GM18519 (cell line): Measurements from ENCODE around the gene ABI1.
"Not testable (repeated sequence)": the region's sequence is repeated elsewhere in the genome, so short reads cannot be mapped to it uniquely, and the experiment has no call there.

Source experiments
- ATAC-seq: cut with Tn5 transposase; IDR thresholded peaks from one replicate; pipeline ENCODE4 v1.9.1; 2021; ENCODE audit warnings: mild to moderate bottlenecking, moderate library complexity; ENCODE audit not compliant: unreplicated experiment, low FRiP score

ABI1 gene

DNA sequence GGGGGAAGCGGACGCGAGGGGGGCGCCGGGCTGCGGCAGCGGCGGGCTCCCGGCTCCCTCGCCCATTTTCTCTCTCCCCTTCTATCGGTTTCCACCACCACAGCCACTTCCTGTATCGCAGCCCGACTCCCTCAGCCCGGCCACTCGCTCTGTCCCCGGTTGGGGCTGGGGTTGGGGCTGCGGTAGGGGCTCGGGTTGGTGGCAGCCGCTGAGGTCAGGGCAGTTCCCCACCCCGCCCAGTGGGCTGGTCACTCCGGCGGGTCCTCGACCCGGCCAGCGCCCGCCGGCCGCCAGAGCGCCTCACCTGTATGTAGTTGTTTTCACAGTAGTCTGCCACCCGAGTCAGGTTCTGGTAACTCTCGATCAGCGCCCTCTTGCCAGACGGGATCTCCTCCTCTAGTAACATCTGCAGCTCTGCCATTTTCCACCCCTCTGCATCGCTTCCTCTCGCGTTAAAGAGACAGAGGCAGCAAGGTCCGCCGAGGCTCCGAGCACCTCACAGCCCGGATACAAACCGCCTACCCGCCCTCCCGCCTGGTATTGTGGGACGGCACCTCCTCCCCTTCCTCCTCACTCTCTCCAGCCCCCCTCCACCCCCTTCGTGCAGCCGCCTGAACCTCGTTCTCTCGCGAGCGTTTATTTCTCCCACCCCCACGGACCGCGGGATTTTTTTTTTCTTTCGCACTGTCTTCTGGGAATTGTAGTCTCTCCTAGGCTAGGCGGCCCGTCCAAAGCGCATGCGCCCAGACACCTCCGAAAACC lies at the start of gene ABI1:
TSS of gene ABI1 (minus strand) at position 516 of the 762 bp plus-strand sequence. CDS start at position 421, 95 bp downstream.
- peak; percentile 40 for ATAC-seq

DNA sequence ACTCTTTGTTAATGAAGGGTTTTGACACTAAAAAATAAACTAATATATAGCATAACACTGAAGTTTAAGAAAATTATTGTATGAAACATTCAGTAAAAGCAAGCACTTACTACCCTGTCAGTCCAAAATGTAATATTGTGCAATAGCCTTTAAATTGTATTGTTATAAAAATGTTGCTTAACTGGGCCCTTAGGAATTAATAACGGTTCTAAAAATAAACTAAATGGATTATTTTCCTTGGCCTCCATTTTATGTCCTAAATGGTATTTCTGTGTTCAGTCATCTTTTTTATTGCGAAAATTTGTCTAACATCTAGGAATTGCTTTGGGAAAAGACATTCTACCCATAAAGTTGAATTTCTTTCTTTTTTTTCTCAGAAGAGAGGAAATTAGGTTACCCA lies 49.0 kb upstream of the ABI1 start:
- no peak for ATAC-seq

DNA sequence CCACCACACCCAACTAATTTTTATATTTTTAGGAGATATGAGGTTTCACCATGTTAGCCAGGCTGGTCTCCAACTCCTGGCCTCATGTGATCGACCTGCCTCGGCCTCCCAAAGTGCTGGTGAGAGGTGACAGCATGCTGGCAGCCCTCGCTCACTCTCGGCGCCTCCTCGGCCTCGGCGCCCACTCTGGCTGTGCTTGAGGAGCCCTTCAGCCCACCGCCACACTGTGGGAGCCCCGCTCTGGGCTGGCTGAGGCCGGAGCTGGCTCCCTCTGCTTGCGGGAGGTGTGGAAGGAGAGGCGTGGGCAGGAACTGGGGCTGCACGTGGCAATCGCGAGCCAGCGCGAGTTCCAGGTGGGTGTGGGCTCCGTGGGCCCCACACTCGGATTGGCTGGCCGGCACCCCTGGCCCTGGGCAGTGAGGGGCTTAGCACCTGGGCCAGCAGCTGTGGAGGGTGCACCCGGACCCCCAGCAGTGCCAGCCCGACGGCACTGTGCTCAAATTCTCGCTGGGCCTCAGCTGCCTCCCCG lies 44.6 kb upstream of the ABI1 start:
- ATAC-seq, result not testable (repeated sequence)

DNA sequence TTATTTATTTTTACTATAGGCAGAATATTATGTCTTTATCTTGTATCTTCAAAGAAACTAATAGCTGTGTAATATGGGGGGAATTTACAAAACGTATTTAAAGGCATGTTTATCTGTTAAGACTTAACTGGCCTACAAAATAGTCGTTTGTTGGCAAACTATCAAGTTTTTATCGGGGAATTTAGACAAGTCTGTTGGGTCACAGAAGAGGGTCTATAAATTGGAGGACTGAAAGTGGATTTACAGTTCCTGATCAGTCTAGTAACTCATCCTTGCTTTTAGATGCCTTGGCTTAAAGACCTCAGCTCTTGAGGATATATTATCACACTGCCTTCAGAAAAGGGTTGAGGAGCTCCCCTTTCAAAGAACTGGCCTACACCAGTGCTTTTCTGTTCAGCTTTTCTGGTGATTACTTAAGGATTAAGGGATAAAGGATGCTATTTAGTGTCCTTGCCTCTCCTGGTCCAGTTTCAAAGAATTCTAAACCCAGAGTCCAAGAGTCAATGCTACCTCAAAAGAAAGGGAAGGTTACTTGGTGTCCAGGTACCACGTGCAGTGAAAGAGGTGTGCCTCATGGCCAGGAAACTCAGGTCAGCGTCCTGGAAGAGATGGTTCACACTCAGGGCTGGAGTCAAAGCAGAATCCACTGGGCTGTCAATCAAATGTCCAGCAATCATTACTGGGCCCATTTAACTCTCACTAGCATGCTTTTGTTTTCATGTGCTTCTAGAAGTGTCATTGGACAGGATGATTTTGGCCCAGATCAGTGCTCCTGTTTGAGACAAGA lies 42.9 kb upstream of the ABI1 start:
- no peak for ATAC-seq

DNA sequence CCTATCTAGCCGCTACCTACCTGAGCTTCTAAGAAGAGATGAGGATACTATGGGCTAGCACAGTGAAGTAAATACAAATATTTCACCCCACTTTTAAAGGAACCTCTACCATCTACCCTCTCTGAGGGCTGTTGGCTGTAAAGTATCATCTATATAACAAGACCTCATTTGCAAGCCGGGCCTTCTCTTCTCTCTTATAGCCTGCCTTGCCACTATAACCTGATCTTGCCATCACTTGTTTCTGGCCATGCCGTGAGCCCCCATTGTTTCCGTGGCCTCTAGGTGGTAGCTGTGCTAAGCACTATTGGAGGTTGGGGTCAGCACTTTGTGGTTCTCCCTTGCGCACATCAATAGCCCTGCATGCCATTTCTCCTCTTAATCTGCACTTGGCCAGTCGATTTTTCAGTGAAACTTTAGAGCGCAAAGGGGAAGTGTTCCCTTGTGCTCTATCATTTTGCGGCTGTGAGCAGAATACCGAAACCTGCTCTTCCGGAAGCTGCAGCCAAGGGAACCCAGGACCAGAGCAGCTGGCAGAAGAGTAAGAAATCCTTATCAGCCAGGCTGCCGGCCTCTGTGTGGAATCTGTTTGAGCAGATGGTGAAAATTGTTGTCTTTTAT lies 31.7 kb upstream of the ABI1 start:
- not testable (repeated sequence) for ATAC-seq

DNA sequence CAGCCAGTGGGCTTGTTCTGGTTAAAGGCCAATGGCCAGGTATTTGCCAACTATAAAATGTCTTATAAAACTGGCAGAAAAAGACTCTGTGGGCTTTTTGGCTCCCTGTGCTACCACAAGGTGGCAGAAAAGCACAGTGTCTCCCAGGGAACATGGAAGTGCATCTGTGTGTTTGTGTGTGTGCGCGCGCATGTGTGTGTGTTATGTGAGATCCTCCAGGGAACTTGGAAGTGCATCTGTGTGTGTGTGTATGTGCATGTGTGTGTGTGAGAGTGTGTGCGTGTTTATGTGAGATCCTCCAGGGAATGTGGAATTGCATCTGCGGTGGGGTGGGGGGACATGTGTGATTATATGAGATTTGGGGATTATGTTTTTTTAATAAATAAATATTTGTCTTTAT lies 30.2 kb upstream of the ABI1 start:
- no peak for ATAC-seq

DNA sequence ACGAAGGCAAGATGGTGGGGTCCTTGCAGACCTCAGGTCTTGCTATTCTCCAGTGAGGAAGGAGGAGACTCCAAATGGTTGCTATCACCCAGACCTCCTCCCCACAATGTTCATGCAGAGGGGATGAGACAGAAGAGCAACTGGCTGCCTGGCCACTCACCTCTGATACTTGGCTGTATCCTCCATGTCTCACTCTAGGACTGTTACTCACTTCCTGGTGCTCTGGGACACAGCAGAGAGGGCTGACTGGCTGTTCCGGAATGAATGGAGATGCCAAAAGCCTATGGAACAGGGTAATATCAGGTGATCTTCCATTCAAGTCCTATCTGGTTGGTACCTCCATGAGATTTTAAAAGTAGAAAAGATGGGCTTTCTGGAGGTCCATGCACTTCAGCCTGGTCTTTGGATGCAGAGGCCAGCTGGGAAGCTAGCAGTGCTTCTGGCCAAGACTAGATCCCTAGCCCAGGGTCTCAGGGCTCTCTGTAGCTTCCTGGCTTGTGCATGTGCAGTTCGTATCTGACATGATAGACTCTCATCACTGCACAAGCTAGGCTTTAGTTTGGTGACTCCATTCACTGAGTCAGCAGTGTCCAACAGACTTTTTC lies 27.0 kb upstream of the ABI1 start:
- ATAC-seq, result no peak

DNA sequence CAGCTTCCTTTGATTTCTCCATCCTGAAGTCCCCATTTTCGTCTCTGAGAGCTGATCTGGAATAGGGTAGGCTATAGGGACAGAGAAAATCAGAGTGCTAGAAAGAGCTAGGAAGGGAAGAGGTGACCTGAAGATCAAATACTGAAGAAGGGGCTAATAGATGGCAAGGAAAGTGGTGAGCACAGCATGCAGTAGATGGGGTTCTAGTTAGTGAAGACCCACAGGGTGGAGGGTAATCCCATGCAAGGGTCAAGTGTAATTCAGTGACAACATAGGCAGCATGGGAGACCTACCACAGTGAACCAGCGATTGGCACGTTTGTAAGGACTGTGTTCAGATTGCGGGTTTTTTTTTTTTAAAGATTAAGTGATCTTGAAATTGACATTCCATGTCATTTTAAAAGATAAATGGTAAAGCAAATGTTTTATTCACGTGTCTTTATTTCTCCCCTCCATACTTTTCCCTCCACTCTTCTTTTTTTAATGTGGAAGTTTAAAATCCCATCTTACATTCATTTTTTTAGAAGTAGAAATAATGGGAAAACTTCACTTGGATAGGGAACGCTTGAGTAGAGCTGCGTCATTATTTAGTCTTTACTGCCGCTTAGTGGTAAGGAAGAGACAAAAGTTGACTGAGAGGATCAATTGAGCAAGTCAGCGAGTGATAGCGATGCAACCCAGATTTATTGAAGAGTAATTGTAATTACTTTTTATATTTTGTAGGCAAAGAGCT lies 21.0 kb upstream of the ABI1 start:
- ATAC-seq, result peak; percentile 72

DNA sequence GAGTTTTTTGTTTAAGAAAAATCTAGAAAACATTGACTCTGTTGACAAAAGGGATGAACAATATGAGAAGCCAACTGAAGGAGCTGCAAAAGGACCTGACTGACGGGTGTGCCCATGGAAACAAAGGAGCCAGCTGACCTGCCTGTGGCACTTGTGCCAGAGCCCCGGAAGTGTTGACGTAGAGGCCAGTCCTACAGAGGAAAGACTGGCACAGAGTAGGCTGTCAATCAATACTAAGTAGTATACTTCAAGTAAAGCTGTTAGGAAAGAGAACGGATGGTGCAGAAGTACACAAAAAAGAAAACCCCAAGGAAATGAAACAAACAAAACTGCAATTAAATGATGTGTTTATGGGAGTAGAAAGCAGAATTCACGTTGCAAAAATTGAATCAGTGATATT lies 19.0 kb upstream of the ABI1 start:
- ATAC-seq, result no peak

DNA sequence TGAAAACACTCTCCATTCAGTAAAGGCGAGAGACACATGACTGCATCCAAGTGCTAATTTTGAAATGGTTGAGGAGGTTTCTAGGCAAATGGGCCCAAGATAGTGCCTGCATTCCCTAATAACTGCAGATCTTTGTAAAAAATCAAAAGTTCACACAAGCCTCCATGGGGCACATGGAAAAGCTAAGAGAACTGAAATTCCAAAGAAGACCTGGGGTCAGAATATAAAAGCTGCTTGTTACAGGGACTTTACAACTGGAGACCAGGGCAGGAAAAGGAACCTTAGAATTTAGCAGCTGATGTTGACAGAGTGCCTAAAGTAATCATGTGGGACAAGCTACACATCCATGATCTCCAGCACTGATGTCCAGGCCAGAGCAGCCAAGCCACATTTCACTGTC lies 10.0 kb upstream of the ABI1 start:
- no peak for ATAC-seq

DNA sequence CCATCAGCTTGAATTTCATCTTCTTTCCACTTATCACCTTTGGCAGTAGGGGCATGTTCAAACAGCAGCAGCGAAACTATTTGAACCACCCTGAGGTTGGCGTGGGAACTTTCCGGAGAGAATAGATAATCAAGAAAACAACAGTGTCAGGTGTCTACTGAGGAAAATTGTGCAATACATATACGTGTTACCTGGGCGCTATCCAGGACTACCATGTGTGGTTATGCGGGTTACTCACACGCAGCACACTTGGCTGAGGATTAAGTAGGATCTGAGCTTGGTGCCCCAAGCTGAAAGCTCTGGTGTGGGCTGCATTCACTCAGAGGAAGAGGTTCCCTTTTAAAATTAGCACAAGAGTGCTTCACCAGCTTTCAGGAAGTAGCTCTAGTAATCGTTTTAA lies 8.8 kb upstream of the ABI1 start:
- no peak for ATAC-seq

DNA sequence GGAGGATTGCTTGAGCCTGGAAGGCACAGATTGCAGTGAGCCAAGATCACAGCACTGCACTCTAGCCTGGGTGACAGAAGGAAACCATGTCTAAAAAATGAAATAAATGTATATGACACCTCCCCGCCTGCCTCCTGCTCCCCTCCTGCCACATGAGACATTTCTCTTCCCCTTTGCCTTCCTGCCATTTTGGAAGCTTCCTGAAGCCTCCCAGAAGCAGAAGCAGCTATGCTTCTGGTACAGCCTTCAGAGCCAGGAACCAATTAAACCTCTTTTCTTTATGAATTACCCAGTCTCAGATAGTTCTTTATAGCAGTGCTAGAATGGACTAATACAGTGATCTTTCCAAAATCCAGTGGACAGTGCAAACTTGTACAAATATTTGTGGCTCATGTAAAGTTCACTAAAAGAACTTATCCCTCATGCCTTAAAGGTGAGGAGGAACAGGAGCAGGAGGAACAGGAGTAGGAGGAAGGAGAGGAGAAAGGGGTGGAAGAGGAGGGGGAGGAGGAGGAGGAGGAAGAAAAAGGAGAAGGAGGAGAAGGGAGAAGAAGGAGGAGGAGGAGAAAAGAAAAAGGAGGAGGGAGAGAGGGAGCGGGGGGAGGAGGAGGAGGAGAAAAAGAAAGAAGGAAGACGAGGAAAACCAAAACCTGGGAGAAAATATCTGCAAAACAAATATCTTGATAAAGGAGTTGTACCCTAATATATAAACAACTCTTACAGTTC lies 2.8 kb upstream of the ABI1 start:
- no peak for ATAC-seq

DNA sequence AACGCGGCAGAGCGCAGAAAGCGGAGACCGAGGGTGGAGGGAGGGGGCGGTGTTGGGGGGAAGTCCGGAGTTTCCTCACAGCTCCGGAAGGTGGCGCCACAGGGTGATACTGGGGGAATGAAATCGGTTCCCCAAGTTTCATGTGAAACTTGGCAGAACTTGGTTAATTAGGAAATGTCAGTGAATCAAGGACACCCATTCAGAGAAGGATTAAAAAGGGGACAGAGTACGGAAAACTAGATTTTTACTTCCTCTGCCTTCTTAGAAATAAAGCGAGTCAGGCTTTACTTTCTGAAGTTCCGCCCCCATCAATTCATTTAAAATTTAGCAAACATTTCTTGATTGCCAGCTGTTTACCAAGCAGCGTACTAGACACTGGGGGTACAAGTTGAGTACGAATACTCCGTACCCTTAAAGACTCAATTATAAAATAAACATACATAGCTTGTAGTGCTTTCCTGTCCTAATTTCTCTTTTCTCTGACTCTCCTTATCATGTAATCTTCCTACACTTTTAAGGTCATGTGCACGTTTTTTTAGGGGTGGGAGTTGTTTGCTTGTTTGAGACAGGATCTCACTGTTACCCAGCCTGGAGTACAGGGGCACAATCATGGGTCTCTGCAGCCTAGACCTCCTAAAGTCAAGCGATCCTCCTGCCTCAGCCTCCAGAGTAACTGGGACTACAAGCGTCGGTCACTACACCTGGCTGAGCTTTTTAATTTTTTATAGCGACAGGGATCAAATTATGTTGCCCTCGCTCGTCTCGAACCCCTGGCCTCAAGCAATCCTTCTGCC lies 644 bp upstream of the ABI1 start:
- ATAC-seq, result no peak

DNA sequence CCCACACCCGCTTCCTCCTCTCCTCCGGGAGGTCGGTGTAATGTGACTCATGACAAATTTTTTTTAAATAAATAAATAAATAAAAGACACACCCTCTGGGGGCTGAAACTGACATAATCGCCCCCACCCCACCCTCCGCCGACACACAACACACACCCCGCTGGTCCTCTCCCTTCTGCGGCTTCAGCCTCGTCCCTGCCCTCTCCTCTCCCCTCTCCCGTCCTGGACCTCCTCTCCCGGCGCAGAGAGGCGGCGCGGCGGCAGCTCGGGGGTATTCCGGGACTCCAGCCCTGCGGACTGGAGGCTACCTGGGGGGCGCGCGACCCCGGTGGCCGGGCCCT lies 686 bp downstream of the ABI1 start:
- peak; percentile 5 for ATAC-seq

DNA sequence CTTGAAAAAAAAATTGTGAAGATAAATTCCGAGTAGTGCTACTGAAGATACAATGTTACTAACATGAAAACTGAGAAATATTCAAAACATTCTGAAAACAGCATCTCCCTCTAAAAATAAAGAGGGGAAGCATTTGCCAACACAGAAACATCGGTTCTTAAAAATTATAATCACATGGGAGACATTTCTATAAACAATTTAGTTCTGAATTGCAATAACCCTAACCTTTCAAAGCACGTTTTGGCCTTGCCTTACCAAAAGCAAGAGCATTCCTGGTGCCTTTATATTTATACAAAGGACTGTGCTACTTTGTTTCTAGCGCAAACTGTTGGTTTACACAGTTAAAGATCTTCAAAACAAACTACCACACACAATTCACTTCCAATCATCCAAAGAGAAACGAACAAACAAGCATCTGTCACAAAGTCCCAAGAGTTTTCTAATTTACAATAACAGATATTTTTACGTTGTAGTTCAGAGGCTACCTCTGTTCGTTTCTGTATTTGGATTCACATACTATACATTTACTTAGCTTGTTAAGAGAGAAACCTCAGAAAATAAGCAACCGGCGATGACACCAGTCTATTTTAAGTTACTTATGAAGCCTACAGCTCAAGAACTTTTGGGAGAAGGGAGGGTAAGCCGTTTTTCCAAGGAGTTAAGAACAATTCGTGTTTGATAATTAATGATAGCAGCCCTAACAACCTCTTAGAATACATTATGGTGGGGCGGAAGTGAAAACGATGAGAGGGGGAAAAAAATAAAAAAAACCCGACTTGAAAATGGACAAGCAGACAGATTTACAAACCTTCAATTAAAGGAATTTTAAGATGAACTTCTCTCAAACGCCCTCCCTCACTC lies 1.3 kb downstream of the ABI1 start:
- ATAC-seq, result no peak

DNA sequence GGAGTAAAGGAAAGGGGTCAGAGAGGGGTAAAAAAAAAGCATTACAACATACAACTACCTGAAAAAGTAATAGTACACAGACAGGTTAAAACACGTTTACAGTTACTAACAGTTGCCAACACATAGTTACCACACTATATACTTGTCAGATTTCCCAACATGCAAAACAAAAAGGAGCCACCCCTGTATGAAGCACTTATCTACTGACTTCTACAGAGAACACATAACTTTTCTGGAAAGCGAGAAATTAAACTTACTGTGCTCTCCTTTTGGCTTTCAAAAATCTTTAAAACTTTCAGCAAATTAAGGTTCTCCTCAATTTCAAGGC lies 2.1 kb downstream of the ABI1 start:
- ATAC-seq, result no peak

DNA sequence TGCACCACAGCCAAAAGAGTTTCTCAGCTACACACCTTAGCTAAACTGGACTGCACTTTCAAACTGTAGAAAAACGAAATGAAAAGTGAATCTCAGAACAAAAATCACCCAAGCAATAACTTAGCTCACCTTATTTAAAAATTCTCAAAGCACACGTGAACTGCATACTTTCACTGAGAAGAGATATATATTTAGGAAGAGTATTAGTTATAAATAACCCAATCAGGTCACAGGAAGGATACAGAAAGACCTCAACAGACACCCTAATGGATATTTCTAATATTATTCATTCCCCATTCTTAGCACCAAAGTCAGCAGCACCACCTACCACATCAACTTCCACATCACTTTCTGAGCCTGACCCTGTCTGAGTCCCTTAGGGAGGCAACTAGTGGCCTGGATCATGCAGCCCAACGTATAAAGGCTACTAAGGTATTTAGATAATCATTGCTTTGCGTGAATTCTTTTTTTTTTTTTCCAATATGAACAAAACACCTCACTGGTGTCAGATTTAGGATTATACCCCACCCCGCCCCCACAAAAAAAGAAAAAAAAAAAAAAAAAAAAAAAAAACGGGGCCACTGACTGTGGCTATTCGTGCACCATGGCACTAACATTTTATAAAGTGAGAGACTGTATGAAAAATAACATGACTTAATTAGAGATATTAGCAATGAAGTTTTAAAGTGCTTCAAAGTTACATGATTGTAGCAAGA lies 2.6 kb downstream of the ABI1 start:
- ATAC-seq, result peak; percentile 30
